Measurements from ENCODE around the gene MYOF.
"Not testable (repeated sequence)": the region's sequence is repeated elsewhere in the genome, so short reads cannot be mapped to it uniquely, and the experiment has no call there.

MYOF gene

DNA sequence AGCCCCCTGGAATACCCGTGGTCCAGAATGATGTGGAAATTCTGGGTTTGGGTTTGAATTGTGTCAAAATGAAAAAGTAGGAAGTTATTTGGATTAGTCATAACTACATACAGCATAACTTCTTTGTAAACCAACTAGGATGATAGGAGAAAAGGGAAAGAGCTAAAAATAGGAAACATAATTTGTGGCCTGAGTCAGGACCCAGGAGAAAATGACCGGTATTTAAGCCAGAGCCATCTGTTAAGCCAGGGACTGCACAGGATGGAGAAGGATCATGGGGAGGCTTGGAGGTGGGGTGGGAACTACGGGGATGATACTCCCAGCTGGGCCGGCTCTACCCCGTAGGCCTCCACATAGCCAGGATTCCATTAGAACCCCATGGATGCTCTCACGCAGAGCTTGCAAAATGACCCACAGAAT lies 98.6 kb downstream of the MYOF start:
- DNase-seq, result peak; percentile 16

DNA sequence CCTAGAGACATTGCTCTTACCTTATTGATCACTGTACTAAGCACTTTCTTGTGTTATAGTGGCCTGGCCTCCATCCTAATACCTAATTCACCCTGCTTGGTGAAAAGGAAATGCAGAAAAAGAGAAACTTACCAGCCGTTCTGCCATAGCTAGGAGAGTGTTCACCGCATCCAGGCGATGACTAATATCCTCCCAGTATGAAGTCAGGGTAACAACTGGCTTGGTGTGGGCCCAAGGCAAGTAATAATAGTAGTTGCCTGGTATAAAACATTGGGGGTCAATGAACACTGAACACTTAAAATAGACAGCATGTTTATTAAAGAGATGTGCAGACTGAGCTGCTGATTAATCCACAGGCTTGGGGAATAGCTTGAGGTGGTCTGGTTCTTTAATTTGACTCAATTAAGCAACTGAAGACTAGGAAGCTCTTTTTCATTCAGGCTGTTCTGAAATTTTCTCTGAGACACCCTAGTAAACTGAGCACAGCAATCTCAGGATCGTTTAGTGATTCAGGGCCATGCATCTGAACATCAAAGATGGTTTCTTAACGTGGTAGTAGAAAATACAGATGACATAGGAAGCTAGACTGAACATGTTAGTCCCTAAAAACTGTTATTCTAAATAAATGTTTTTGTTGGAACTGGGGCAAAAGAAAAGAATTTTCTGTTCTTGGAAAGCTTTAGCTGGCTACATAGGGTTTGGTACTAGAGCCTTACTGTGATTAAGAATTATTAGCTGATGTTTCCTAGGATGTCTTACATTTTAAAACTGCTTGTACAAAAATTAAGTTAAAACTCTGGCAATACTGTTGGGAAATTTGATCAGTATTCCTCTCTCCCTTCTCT lies 102.2 kb downstream of the MYOF start:
- DNase-seq, result peak; percentile 69

DNA sequence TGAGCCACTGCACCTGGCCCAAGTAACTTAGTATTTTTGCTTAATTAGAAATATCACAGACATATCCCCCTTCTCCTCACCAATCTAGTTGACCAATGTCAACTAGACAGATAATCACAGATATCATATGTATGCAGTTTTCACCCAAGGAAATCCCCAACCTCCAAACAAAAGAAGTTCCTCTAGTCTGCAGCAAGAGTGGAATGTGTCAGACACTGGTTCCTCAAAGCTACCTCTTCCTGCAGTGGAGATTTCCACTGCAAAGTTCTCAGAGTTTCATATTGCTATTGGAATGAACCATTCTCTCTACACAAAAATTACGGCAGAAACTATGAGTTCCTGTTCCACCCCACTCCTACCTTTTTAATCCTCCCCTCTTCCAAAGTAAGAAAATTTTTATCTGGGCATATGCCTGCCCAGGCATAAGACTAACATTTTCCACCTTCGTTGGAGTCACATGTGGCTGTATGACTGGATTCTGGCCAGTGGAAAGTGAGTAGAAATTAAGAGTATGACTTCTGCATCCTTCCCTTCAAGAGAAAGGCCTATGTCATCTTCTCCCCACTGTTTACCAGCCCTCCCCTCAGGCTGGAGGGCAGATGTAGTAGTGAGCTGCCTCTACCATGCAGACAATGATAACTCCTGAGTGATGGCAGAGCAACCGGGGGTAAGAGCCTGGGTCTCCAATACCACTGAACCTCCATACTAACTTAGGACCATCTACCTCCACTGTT lies 103.0 kb downstream of the MYOF start:
- DNase-seq, result peak; percentile 19

DNA sequence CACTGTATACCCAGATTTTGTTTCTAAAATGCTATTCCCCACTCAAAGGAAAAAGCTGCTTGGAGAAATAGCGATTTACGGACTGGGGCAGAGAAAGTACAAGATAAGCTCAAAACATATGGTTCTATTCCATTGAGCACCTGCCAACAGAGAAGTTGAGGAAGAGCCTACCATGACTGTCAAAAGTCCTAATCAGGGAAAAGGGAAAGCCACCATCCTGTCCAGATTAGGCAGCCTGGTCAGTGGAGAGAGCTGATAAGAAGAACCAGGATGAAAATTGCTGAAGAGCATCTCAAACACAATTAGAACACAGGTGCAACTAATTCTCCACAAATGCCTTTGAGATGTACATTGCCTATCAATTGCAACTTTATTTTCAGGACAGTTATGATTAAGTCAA lies 104.1 kb downstream of the MYOF start:
- no peak for DNase-seq

DNA sequence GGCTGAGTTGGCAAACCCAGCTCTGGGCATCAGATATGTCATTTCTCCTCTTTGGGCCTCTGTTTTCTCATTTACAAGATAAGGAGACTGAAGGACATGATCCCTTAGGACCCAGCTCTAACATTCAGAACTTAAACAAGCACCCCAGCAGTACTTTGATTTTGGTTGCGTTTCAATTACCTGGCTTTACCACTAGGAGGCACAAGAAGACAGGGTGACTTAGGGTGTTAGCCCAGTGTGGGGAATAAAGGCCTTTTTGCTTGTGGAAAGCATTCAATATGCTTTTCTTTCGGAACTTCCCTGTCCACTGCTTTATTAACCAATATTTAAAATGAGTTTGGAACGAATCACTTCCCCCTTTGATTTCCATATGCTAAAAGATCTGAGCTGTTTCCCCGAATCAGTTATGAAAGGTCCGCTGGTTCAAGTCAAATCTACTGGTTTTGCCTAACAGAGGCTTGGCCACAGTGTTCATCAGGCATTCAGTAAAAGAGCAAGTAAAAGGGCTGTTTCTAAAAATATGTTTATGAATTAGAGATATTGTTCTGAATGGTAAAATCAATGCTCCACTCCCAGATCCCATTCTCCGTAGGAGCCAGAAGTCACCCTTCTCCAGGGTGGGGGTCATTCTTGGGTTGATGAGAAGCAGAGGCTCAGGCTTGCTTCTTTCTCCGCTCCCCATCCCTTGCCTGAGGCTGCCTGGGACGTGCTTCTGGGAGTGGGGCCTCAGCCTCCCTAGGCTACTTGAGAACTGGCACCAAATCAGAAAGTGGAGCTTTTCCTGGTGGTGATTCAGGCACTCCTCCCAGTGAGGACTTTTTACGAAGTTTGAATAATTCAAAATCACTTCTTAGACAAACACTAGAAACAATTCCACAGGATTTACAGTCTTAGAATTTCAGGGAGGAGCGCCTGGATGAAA lies 105.5 kb downstream of the MYOF start:
- peak; percentile 76 for DNase-seq

DNA sequence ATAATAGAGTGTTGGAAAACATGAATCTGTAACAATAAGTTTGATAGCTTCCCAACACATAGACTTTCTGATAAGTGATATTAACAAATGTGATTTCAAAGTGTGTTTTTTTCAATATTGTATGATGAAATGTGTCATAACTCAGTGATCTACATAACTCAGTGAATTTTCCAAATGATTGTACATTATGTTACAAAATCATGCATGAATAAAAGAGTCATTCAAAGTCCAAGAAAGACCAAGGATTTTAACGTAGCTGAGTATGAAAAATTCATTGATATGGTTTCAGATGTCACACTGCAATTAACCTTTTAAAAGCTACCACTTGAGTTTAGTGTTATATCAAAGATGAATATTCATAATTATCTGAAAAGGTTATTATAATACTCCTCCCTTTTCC lies 111.2 kb downstream of the MYOF start:
- no peak for DNase-seq

DNA sequence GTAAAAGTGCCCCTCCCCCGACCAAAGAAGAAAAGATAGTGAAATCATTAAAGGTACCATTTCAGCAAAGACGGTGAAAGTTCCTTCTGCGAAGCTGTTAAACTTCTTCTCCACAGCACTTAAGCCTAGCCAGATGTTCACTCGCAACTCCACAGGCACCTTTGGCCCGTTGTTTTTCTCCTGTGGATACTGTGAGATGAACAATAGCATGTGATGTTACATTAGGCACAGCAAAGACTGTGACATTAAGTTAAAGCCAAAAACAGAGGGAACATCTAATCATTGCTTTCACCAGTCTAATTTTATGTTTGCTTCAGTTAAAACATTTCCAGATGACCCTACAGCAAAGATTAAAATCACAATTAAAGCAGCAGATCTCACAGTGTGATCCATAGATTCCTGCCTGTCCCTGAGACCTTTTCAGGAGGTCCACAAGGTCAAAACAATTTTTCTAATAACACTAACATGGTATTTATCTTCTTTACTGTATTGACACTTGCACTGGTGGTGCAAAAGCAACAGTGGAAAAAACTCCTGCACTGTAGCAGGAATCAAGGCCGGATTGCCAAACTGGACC lies 112.5 kb downstream of the MYOF start:
- DNase-seq, result no peak

DNA sequence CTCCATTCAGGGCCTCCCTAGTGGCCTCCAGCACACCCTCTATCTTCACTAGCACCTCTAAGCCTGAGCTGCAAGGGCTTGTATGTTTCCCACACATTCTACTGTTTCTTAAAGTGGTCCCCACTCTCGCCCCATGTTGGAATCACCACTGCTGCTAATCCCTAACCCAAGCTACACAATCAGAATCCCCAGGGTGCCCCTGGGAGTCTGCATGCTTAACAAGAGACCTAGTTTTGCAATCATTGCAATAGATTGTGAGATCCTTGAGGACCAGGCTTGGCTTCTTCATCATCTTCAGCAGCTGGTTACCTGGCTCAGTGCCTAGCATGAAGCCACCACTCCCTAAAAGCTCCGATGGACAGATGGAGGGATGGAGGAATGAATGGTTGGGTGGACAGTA lies 113.9 kb downstream of the MYOF start:
- DNase-seq, result no peak

DNA sequence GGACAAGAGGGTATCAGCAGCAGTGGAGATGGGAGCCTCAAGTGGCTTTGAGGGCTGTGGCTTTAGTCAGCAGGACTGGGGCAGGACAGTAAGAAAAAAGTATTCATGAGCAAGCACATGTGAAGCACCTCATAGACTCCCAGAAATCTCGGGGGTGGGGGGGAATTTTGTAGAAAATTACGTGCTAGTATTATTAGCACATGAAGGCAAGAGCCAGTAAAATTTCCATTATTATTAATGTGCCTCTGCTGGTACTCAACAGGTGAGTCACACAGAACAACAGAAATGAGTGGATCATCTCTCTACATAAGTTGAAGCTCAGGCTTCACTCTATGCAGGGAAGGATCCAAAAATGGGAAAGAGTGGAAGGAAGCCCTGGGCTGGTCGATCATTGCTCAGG lies 114.5 kb downstream of the MYOF start:
- DNase-seq, result no peak

DNA sequence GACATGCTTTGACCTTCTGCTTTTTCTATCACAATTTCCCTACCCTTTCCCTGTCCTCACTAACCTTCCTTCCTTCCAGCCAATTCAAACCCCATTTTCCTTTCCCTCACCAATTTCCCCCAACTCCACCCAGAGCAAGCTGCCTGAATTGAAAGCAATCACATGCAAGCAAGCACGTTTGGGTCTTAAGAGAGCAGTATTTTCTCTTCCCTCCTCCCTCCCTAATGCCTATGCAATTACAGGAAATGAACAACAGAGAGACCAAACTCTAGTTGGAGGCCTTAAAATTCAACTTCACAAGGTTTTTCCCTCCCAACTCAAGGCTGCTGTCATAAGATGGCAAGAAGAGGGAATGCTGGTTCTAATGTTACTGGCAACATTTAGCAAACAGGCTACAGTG lies 117.2 kb downstream of the MYOF start:
- DNase-seq, result peak; percentile 46

DNA sequence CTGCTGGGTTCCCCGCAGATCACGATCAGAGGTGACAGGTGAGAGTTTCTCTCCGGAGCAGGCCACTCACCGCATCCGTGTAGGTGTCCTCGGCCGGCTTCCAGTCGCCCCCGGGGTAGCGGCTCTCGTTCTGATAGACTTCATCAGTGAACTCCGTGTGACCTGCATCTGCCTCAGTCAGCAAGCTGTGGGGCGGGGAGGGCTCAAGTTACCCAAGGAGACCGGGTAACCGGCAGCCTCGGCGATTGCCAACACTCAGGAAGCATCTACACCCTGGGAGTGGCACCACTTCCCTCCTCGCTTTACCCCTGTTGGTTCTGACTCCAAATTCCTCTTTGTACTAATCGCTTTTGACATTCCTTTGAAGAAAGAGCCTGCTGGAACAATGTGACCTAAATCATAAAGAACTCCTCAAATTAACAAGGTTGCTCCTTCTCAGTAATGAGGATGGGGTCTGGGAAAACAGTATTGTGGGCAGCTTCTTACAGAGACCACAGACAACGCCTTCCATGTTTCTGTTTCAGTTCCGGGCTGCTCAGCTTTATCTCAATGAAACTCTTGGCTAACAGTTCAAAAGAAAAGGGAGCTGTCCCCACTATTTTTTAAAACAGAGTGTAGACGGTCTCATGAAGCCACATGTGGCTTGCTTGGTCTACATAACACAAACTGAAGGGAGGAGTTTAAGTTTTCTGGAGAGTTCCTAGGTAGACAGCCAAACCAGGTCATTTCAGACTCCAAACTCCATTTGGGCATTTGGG lies 118.1 kb downstream of the MYOF start:
- DNase-seq, result peak; percentile 86

DNA sequence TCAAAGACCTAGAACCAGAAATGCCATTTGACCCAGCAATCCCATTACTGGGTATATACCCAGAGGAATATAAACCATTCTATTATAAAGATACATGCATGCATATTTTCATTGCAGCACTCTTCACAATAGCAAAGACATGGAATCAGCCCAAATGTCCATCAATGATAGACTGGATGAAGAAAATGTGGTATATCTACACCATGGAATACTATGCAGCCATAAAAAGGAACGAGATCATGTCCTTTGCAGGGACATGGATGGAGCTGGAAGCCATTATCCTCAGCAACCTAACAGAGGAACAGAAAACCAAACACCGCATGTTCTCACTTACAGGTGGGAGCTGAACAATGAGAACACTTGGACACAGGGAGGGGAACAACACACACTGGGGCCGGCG lies 123.7 kb downstream of the MYOF start:
- DNase-seq, result not testable (repeated sequence)

DNA sequence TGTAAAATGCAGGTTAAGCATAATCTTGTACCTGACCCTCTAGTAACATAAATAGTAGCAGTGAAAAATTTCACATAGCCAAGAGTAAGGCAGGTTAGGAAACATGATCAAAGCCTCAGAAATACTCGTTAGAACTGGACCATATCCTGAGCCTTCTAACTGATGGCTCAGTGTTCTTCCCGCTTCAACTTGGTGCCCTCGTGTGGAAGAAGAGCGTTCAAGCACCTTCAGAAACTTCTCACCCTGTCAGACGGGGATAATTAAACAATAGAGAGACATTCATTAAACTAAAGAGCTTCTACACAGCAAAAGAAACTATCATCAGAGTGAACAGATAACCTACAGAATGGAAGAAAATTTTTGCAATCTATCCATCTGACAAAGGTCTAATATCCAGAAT lies 124.5 kb downstream of the MYOF start:
- peak; percentile 37 for DNase-seq

DNA sequence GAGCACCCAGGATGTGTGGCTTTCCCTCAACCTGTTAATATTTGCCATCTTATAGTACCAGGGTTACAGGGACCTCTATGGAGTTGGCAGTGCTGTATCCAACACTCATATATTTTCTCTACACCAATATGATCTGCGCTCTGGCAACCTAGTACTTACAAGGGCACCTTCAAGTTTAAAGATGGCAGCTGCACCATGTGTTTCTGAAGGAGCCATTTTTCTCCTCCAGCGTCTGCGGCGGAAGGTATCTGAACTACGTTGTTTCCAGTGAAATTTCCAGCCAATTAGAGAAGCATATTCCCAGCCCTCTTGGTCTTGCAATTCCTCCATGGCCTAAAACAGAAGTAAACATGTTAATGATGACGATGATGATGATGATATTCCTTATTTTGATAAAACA lies 125.6 kb downstream of the MYOF start:
- DNase-seq, result no peak

DNA sequence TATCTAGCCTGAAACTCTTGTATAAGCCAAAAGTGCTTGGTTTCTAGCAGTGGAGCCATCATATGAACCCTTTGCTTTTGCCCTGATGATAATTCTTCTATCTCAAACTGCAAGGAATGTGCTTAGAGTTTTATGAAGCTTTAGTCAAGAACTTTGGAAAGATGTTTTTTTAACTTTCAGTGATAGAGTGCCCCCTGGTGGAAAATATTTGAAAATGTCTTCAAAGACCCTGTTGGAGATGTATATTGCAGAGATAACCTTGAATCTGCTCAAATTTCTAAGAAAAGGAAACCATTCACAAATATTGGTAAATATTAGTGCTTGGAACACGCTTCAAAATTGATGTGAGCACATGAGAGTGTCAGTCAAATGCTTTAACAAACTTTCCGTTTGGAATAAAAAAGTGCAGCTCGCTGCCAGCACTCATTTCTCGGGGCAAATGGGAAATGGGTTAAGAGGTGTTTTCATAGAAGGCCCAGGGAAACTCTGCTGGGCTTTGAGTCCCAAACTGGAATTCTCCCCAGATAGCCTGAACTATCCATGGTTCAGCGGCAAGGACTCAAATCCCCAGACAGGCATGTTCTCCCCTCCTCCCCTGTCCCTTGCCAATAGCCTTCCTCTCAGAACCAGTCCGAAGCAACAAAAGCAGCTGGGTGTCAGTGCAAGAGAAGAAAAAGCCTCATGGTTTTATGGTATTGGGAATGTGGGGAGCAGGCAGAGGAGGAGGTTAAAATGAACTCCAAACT lies 129.3 kb downstream of the MYOF start:
- peak; percentile 22 for DNase-seq

DNA sequence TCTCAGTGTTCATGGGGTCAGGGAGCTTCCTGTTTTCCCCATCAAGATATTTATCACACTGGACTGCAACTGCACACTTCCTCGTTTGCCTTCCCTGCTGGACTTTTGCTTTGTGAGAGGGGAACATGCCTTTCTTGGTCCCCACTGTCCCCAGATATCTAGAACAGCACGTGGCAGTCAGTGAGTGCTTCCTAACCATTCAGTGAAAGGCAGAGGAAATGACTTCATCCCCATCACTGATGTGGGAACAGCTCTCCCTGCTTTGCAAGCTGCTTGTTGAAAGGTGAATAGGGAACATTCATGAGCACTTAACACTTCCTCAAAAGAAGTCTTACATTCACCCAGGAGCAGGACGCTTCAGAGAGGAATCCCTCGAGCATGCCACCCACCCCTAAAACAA lies 135.4 kb downstream of the MYOF start:
- peak; percentile 44 for DNase-seq

DNA sequence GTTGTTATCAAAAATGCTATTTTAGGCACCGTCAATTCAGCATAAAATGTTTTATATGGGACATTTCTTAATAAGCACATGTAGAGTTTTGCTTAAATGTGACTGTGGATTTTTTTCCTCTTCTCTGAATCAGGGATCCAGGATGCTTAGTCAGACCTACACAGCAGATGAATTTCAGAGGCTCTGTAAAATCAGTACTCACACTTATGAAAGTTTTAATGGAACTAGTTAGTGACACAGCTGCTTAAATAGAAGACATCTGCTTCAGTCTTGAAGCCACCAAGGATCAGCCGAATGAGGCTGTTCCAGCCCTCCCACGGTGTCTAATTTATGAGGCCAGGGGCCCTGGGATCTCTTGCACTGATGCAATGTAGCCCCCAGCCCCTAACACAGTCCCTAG lies 136.0 kb downstream of the MYOF start:
- DNase-seq, result no peak

DNA sequence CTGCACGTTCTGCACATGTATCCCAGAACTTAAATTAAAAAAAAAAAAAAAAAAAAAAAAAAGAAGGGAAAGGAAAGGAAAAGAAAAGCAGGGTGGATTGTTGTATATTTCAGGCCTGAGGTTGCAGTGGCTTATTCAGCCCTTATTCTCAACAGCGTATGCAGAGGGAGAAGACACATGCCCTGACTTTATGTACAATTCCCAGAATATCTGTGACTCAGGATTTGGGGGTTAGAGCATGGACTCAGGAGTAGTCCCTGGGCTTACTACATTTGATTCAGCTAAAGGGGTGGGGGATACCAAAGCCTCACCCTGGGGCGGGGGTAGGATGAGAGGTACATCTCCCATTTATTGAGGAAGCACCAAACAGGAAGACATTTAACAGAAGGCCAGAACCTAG lies 137.4 kb downstream of the MYOF start:
- no peak for DNase-seq

DNA sequence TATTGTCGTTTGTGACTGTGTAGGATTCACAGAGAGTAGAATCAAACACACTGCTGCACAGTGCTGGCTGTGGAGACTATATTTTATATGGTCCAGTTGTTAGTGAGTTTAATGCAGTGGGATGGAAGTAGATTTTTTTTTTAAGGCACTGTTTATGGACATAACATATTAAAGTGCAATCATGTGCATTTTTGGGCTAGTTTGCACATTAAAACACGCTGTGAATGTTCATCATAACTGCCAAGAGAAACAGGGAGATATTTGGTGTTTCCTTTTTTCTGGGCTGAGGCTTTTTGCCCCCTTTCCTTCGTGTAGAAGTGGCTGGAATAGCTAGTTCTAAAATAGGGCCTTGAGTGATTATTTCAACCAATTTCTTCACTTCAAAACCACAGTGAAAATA lies 139.2 kb downstream of the MYOF start:
- DNase-seq, result no peak

DNA sequence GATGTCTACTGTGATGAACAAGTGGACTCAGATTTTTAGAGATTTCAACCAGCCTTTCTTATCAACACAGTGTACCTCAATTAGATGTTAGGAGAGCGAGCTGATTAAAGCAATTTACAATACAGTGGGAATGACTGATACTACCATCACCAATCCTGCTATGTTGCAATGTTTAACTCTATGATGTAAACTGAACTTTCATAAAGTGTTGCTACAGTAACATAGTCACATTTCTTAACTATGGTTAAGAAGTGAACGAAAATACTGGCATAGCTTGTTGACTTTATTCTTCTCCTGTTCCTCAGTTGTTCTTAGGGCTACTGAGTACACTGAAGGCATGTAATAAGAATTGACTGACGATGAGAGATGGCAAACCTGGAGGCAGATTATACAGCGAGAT lies 139.8 kb downstream of the MYOF start:
- DNase-seq, result peak; percentile 16

DNA sequence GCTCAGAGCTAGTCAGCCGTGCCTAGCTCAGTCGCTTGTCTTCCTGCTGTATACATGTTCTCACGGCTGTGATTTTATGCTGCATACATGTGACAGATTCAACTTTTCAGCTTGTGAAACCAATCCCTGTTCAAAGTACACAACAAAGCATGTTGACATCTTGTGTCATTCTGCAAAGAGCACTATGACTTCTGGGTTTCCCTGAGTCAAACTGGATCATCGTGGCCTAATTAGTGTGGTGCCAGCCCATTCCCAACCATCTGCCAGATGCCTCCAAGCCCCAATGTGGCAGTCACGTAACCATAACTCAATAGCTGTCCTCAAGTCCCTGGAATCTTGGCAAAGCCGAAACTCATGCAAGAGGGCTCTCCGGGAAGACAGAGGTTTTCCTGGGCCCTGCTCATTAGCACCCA lies 144.8 kb downstream of the MYOF start:
- no peak for DNase-seq
